ENCODE data around the gene MMRN2. TPM values are rescaled to one million over a fixed set of nuclear protein-coding genes. Genes with fewer than 3 reads are reported as not detected.

The MMRN2 gene, protein sequence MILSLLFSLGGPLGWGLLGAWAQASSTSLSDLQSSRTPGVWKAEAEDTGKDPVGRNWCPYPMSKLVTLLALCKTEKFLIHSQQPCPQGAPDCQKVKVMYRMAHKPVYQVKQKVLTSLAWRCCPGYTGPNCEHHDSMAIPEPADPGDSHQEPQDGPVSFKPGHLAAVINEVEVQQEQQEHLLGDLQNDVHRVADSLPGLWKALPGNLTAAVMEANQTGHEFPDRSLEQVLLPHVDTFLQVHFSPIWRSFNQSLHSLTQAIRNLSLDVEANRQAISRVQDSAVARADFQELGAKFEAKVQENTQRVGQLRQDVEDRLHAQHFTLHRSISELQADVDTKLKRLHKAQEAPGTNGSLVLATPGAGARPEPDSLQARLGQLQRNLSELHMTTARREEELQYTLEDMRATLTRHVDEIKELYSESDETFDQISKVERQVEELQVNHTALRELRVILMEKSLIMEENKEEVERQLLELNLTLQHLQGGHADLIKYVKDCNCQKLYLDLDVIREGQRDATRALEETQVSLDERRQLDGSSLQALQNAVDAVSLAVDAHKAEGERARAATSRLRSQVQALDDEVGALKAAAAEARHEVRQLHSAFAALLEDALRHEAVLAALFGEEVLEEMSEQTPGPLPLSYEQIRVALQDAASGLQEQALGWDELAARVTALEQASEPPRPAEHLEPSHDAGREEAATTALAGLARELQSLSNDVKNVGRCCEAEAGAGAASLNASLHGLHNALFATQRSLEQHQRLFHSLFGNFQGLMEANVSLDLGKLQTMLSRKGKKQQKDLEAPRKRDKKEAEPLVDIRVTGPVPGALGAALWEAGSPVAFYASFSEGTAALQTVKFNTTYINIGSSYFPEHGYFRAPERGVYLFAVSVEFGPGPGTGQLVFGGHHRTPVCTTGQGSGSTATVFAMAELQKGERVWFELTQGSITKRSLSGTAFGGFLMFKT
- 0.91 to 1.5 TPM (median 1.1 TPM) in 5 replicates for total RNA-seq (2022; extraction: Qiagen RNA extraction; ENCODE audit: low read depth)

GRCh38 chr10:86957471-86958115, at the start of gene MMRN2:
TSS of gene MMRN2 (minus strand) at chr10:86957615. CDS start at chr10:86957541, 74 bp downstream.

DNA sequence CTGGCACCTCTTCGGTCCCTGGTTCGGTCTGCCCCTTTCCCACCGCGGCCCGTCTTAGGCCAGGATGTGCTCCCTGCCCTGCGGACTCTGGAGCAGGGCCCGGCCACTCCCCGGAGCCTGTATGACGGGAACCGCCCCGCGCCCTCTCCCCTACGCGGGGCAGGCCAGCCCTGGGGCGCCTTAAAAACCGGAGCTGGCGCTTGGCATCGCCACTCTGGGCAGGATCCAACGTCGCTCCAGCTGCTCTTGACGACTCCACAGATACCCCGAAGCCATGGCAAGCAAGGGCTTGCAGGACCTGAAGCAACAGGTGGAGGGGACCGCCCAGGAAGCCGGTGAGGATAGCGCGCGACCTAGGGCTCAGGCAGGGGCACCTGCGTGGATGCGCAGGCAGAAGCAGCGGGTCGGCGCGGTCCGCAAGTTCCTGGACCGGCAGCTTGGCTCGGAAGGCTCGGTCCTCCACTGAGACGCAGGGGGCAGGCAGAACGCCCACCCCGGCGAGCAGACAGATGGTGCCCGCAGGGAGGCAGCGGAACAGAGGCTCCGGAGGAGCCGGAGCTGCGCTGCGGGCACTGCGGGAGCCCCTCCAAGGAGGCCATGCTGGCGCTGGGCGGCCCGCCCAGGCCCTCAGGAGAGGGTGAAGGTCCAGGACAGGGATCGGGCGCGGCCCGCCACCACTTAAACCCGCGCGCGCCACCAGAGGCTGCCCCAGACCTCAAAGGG, 11.0 kb upstream of the MMRN2 start, which contains the start of gene ADIRF:
Gene ADIRF (plus strand): TSS at position 212 of the 723 bp plus-strand sequence. CDS start 63 bp downstream, at position 275.

GRCh38 chr10:86958116-86958900, 893 bp upstream of the MMRN2 start, which contains the start of gene SNCG:
TSS of gene SNCG (plus strand) at chr10:86958599. CDS start at chr10:86958698, 99 bp downstream.

Other genes starting within 250 kb of the MMRN2 start
- gene BMPR1A, start 201.0 kb downstream of the MMRN2 start, total RNA-seq (2022; extraction: Qiagen RNA extraction; ENCODE audit: low read depth) = 24.1 to 29.5 TPM (median 28.8 TPM) in 5 replicates
- 6.6 to 12.9 TPM (median 11.5 TPM) in 5 replicates for gene SNCG, start 984 bp upstream of the MMRN2 start, total RNA-seq (2022; extraction: Qiagen RNA extraction; ENCODE audit: low read depth)
- gene ADIRF, start 10.9 kb upstream of the MMRN2 start, total RNA-seq (2022; extraction: Qiagen RNA extraction; ENCODE audit: low read depth) = 0.17 TPM in 1 of 5 replicates, not detected in the others
- gene FAM25A, start 62.7 kb upstream of the MMRN2 start, total RNA-seq (2022; extraction: Qiagen RNA extraction; ENCODE audit: low read depth) = not detected in 5 replicates
- gene GLUD1, start 137.2 kb upstream of the MMRN2 start, total RNA-seq (2022; extraction: Qiagen RNA extraction; ENCODE audit: low read depth) = 90.5 to 107 TPM (median 101 TPM) in 5 replicates
- gene SHLD2, start 137.6 kb upstream of the MMRN2 start, total RNA-seq (2022; extraction: Qiagen RNA extraction; ENCODE audit: low read depth) = 23.9 to 29.8 TPM (median 25.3 TPM) in 5 replicates